ENCODE measurements around the gene SNRNP70.

Gene SNRNP70

DNA sequence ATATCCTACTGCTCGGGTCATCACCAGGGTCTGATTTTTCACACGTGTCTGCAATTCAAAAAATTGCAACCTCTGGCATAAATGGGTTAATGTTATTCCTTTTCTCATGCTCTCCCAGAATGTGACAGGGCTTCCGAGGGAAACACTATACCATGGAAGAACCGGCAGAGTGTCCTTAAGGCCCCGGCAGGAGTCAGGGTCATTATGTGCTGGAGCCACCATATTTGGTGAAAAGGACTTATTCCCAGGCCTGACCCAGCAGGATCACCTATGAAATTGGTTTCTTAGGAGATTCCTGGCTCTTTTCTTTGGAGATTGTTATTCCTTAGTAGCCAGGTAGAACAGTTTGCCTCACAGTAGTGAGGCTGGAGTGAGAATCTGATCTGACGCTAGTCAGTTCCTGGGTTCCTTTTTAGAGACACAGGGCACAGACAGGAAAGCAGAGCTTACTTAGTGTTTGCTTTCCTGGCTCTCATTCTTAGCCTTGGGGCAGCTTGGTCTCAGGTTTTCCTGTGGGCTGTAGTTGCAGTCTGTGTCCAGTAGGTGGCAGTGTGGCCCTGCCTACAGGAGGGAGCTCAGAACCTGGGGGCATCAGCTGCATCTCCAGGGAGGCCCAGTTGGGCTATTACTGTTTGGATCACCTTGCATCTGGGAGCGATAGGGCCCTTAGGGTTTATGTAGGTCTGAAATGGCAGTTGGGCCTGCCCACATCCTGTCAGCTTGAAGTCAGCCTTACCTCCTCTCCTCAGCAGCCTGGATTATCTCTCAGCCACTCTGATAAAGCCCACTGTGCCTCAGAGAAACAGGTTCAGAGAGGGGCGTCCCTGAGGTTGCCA lies 12.4 kb downstream of the SNRNP70 start:
- TF ChIP-seq RAD21 (IDR thresholded peaks at IDR 0.05; ENCODE audit: low read depth): peak; percentile 80
- TF ChIP-seq, protein P1, sequence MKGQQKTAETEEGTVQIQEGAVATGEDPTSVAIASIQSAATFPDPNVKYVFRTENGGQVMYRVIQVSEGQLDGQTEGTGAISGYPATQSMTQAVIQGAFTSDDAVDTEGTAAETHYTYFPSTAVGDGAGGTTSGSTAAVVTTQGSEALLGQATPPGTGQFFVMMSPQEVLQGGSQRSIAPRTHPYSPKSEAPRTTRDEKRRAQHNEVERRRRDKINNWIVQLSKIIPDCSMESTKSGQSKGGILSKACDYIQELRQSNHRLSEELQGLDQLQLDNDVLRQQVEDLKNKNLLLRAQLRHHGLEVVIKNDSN (IDR thresholded peaks at IDR 0.05): no peak
- no peak for TF ChIP-seq ZBTB7A (IDR thresholded peaks at IDR 0.05; ENCODE audit: low read depth)
- no peak for TF ChIP-seq EP300 (IDR thresholded peaks at IDR 0.05; ENCODE audit: borderline replicate concordance)
- no peak for TF ChIP-seq TEAD4 (IDR thresholded peaks at IDR 0.05)
- no peak for TF ChIP-seq EGR1 (IDR thresholded peaks at IDR 0.05)

DNA sequence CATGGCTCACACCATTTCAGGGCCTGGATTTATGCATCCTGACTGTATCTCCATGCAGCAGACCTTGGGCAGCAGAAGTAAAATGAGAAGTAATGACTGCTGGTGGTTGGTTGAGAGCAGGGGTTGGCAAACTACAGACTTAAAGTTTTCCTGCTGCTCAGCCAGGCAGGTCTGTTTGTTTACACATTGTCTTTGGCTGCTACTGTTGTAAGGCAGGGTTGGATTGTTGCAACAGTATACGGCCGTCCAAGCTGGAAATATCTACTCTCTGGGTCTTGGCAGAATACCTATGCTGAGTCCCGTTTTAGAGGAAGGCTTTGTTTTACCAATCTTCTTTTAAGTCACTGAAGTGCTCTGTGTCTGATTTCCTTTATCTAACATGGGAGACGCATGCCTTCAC lies 13.5 kb downstream of the SNRNP70 start:
- no peak for TF ChIP-seq EGR1 (IDR thresholded peaks at IDR 0.05)
- TF ChIP-seq, protein P2, sequence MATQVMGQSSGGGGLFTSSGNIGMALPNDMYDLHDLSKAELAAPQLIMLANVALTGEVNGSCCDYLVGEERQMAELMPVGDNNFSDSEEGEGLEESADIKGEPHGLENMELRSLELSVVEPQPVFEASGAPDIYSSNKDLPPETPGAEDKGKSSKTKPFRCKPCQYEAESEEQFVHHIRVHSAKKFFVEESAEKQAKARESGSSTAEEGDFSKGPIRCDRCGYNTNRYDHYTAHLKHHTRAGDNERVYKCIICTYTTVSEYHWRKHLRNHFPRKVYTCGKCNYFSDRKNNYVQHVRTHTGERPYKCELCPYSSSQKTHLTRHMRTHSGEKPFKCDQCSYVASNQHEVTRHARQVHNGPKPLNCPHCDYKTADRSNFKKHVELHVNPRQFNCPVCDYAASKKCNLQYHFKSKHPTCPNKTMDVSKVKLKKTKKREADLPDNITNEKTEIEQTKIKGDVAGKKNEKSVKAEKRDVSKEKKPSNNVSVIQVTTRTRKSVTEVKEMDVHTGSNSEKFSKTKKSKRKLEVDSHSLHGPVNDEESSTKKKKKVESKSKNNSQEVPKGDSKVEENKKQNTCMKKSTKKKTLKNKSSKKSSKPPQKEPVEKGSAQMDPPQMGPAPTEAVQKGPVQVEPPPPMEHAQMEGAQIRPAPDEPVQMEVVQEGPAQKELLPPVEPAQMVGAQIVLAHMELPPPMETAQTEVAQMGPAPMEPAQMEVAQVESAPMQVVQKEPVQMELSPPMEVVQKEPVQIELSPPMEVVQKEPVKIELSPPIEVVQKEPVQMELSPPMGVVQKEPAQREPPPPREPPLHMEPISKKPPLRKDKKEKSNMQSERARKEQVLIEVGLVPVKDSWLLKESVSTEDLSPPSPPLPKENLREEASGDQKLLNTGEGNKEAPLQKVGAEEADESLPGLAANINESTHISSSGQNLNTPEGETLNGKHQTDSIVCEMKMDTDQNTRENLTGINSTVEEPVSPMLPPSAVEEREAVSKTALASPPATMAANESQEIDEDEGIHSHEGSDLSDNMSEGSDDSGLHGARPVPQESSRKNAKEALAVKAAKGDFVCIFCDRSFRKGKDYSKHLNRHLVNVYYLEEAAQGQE (IDR thresholded peaks at IDR 0.05; ENCODE audit: low read depth): no peak
- TF ChIP-seq RAD21 (IDR thresholded peaks at IDR 0.05; ENCODE audit: low read depth): no peak
- TF ChIP-seq ZBTB7A (IDR thresholded peaks at IDR 0.05; ENCODE audit: low read depth): no peak
- no peak for TF ChIP-seq CEBPB (IDR thresholded peaks at IDR 0.05)
- TF ChIP-seq FOXM1 (IDR thresholded peaks at IDR 0.05; ENCODE audit: borderline replicate concordance, low read depth): no peak
- TF ChIP-seq TEAD4 (IDR thresholded peaks at IDR 0.05): no peak
- TF ChIP-seq TAF1 (IDR thresholded peaks at IDR 0.05; ENCODE audit: low read depth): no peak
- no peak for TF ChIP-seq CREB1 (IDR thresholded peaks at IDR 0.05; ENCODE audit: low read depth)
- TF ChIP-seq YY1 (IDR thresholded peaks at IDR 0.05; ENCODE audit: low read depth): no peak

DNA sequence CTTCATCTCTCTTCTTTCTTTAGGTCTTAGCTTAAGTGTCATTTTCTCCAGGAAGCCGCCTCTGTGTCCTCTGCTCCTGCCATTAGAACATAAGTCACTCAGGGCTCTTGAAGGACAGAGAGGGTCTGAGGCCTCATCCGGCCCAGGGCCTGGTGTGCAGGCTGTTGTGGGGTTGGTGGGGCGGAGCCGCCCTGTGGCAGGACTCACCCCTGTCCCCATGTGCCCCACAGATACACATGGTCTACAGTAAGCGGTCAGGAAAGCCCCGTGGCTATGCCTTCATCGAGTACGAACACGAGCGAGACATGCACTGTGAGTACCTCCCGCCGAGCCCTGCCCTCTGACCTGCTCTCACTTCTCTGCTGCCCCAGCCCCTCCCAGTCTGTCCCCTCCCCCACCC lies 15.9 kb downstream of the SNRNP70 start:
- TF ChIP-seq, protein P3, sequence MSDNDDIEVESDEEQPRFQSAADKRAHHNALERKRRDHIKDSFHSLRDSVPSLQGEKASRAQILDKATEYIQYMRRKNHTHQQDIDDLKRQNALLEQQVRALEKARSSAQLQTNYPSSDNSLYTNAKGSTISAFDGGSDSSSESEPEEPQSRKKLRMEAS (IDR thresholded peaks at IDR 0.05): no peak
- TF ChIP-seq NFIC (IDR thresholded peaks at IDR 0.05) (no peak), EGR1 (IDR thresholded peaks at IDR 0.05) (no peak)

DNA sequence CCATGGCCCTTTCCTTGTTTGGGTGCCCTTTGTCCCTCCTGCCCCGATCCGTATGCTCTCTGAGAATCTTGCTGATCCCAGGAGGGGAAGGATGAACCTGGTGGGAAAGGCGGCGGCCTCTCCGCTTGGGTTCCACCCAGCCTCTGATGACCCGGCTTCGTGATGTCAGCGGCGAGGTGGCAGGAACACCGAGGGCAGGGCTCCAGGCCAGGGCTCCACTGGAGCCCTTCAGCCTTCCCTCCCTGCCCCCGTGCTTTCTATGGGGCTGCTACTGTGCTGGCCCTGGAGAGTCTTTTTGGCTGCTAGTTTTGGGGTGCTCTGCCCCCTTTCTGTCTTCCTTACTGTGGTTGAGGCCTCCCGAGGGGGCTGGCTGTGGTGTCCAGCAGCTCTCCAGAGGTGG lies 17.1 kb downstream of the SNRNP70 start:
- TF ChIP-seq NFIC (IDR thresholded peaks at IDR 0.05) (no peak), TEAD4 (IDR thresholded peaks at IDR 0.05) (no peak), EP300 (IDR thresholded peaks at IDR 0.05; ENCODE audit: borderline replicate concordance) (no peak), CREB1 (IDR thresholded peaks at IDR 0.05; ENCODE audit: low read depth) (no peak), YY1 (IDR thresholded peaks at IDR 0.05; ENCODE audit: low read depth) (no peak), TCF12 (IDR thresholded peaks at IDR 0.05; ENCODE audit: low read depth) (no peak), RAD21 (IDR thresholded peaks at IDR 0.05; ENCODE audit: low read depth) (no peak), TAF1 (IDR thresholded peaks at IDR 0.05; ENCODE audit: low read depth) (no peak), EGR1 (IDR thresholded peaks at IDR 0.05) (no peak), CEBPB (IDR thresholded peaks at IDR 0.05) (no peak), ZBTB7A (IDR thresholded peaks at IDR 0.05; ENCODE audit: low read depth) (no peak), FOXM1 (IDR thresholded peaks at IDR 0.05; ENCODE audit: borderline replicate concordance, low read depth) (no peak)
- TF ChIP-seq, protein P1 (IDR thresholded peaks at IDR 0.05): no peak
- TF ChIP-seq, protein P3 (IDR thresholded peaks at IDR 0.05): no peak
- TF ChIP-seq, protein P2 (IDR thresholded peaks at IDR 0.05; ENCODE audit: low read depth): no peak

DNA sequence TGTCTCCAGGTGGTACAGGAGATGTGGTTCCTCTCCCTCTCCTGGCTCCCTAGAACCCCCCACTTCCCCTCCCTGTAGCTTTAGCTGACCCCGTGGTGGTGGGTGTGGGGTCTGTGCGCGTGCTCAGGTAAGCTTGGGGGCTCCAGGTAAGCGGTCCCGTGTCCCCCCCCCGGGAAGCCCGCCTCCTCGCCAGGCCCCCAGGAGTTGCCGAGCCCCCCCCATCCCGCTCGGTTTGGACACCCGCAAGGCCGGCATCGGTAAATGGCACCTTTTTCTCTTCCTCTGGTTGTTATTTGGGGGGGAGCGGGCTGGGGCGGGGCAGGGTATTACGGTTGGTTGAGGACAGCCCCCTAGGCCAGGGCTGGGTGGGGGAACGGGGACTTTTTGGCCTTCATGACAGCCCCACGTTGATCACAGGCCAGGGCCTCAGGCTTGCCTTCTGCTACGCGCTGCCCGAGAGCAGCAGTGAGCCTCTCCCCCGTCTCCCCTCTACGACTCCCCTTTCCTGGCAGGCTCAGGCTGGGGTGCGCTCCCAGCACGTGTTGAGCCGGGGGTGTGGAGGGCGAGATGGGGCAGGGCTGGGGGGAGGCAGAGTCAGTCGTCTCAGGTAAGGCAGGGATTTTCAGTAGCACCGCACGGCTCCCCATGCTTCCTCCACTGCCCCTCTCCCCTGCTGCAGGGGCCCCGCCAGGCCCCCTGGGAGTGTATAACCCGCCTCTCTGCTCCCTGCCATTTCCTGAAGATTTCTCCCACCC lies 18.3 kb downstream of the SNRNP70 start:
- TF ChIP-seq FOXM1 (IDR thresholded peaks at IDR 0.05; ENCODE audit: borderline replicate concordance, low read depth): no peak
- no peak for TF ChIP-seq NFIC (IDR thresholded peaks at IDR 0.05)
- no peak for TF ChIP-seq ZBTB7A (IDR thresholded peaks at IDR 0.05; ENCODE audit: low read depth)
- TF ChIP-seq TAF1 (IDR thresholded peaks at IDR 0.05; ENCODE audit: low read depth): no peak
- TF ChIP-seq, protein P3 (IDR thresholded peaks at IDR 0.05): no peak
- no peak for TF ChIP-seq TCF12 (IDR thresholded peaks at IDR 0.05; ENCODE audit: low read depth)
- TF ChIP-seq, protein P2 (IDR thresholded peaks at IDR 0.05; ENCODE audit: low read depth): no peak
- no peak for TF ChIP-seq CEBPB (IDR thresholded peaks at IDR 0.05)
- TF ChIP-seq EP300 (IDR thresholded peaks at IDR 0.05; ENCODE audit: borderline replicate concordance): no peak
- TF ChIP-seq EGR1 (IDR thresholded peaks at IDR 0.05): no peak
- TF ChIP-seq YY1 (IDR thresholded peaks at IDR 0.05; ENCODE audit: low read depth): no peak
- no peak for TF ChIP-seq CREB1 (IDR thresholded peaks at IDR 0.05; ENCODE audit: low read depth)
- TF ChIP-seq TEAD4 (IDR thresholded peaks at IDR 0.05): no peak
- TF ChIP-seq, protein P1 (IDR thresholded peaks at IDR 0.05): no peak
- no peak for TF ChIP-seq RAD21 (IDR thresholded peaks at IDR 0.05; ENCODE audit: low read depth)

Measured in Ishikawa (cell line).